HG03354 (cell line): Measurements from ENCODE around the gene LILRB1.
"Not testable (repeated sequence)": the region's sequence is repeated elsewhere in the genome, so short reads cannot be mapped to it uniquely, and the experiment has no call there.

Experiments used
- ATAC-seq: cut with Tn5 transposase; IDR thresholded peaks from one replicate; pipeline ENCODE4 v1.9.1; 2021; ENCODE audit warnings: mild to moderate bottlenecking; ENCODE audit not compliant: unreplicated experiment, poor library complexity, severe bottlenecking

LILRB1 gene

GRCh38 chr19:54630262-54630661 is at the start of gene LILRB1:
Gene LILRB1, plus strand, starts transcription at chr19:54630484. Its CDS starts 590 bp downstream, at chr19:54631074.
- not testable (repeated sequence) for ATAC-seq

DNA sequence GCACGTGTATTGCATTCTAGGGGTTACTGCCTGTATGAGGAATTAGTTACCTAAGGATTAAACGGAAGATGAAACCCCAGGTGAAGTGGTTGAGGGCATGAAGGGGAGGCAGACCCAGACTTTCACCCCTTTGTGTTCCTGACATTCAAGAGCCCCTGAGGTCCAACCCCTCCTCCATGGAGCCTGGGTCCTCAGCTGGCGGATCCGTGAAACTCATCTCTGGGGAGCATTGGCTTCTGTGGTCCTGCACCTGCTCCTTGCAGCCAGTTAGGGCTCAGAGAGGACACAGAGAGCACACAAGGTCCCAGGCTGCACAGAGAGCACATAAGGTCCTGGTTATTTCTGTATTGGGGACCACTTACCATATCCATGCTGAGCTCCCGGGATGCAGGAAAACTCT is 43.9 kb upstream of the LILRB1 start:
- ATAC-seq, result no peak

DNA sequence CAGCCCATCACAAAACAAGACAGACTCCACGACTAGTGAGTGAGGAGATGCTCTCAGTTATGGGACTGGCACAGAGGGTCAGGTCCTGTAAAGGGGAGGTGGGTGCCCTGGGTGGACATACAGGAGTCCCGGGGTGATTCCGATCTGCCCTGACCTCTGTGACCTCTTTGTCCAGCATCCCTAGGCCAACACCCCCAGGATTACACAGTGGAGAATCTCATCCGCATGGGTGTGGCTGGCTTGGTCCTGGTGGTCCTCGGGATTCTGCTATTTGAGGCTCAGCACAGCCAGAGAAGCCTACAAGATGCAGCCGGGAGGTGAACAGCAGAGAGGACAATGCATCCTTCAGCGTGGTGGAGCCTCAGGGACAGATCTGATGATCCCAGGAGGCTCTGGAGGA is 43.3 kb upstream of the LILRB1 start:
- no peak for ATAC-seq

DNA sequence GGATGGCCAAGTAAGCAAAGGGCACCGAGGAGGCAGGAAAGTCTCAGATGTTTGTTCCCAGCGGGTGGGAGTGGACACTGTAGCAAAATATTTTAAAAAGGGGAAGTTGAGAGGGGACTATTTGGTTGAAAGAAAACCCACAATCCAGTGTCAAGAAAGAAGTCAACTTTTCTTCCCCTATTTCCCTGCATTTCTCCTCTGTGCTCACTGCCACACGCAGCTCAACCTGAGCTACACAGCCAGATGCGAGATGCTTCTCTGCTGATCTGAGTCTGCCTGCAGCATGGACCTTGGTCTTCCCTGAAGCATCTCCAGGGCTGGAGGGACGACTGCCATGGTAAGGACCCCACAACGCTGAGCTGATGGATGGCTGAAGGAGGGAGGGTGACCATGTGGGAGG is 36.8 kb upstream of the LILRB1 start, which contains the start of gene LILRA1:
Gene LILRA1, plus strand, starts transcription at position 188 of the 400 bp plus-strand sequence. CDS start 613 bp downstream, outside the sequence.
- not testable (repeated sequence) for ATAC-seq

- not testable (repeated sequence) for ATAC-seq
Observed at GRCh38 chr19:54593931-54594626, 36.2 kb upstream of the LILRB1 start.

GRCh38 chr19:54594737-54595136 is 35.5 kb upstream of the LILRB1 start:
- no peak for ATAC-seq

DNA sequence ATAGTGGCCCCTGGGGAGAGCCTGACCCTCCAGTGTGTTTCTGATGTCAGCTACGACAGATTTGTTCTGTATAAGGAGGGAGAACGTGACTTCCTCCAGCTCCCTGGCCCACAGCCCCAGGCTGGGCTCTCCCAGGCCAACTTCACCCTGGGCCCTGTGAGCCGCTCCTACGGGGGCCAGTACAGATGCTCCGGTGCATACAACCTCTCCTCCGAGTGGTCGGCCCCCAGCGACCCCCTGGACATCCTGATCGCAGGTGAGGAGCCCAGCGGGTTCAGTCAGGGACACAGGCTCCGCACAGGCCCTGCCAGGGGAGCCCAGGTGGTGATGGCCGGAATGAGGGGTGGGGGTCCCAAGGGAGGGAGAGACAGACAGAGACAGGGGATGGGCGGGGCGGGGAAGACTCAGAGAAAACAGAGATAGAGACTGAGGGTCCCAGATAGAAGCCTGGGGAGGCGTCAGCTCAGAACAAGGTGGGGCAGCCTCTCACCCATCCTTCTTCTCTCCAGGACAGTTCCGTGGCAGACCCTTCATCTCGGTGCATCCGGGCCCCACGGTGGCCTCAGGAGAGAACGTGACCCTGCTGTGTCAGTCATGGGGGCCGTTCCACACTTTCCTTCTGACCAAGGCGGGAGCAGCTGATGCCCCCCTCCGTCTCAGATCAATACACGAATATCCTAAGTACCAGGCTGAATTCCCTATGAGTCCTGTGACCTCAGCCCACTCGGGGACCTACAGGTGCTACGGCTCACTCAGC is 34.4 kb upstream of the LILRB1 start:
- ATAC-seq, result not testable (repeated sequence)

GRCh38 chr19:54600212-54600611 is 30.1 kb upstream of the LILRB1 start:
- ATAC-seq, result no peak

DNA sequence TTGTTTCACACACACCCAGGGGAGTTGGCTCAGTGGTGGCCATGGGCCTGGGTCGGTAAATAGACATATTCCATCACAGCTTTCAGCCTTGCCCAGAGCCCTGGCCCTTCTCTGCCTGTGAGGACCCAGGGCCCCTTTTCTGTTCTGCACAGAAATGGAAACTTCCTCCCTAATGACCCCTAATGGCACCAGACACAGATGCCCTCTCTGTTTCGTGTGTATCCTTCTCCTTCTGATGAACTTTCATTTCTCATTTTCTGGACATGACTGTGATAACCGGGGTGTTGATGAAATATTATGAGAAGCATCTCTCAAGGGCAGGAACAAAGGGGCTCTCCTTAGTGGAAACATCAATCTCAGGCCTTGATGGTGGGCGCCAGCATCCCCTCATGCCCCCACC is 24.1 kb upstream of the LILRB1 start:
- ATAC-seq, result no peak

- no peak for ATAC-seq
Observed at GRCh38 chr19:54606891-54607784, 23.1 kb upstream of the LILRB1 start.

DNA sequence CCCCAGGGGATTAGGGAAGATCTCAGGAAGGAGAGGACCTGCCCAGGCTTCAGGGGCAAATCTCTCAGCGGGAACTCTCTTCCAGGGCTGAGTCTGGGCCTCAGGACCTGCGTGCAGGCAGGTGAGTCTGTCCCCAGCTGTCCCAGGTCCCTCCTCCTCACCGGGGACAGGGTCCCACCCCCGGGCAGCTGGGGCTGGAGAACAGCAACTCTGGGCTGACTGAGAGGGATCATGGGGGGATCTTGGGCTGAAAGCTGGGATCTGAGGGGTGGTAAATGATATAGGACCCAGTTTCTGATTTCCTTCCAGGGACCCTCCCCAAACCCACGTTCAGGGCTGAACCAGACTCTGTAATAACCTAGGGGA is 22.5 kb upstream of the LILRB1 start:
- ATAC-seq, result no peak

DNA sequence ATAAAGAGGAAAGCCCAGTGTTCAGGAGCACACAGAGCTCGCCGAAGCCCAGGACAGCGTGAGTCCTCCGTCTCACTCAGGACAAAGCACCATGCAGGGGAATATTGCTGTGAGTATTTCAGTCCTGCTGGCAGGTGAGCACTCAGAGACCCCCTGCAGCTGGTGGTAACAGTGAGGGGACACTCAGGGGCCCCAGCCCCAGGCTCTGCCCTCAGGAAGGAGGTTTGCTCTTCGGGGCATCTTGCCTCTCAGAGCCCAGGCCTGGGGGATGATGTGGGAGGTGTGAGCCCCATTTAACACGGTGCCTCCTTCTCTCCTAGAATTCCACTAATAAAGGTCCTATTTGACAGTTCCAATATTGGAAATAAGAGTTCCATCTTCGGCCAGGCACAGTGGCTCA is 22.1 kb upstream of the LILRB1 start:
- ATAC-seq, result no peak

GRCh38 chr19:54608792-54609191 is 21.5 kb upstream of the LILRB1 start:
- no peak for ATAC-seq

GRCh38 chr19:54609356-54609791 is 20.9 kb upstream of the LILRB1 start:
- ATAC-seq, result no peak

- no peak for ATAC-seq
Observed at GRCh38 chr19:54612428-54612827, 17.9 kb upstream of the LILRB1 start.

- ATAC-seq, result no peak
Observed at GRCh38 chr19:54614726-54615125, 15.6 kb upstream of the LILRB1 start.

DNA sequence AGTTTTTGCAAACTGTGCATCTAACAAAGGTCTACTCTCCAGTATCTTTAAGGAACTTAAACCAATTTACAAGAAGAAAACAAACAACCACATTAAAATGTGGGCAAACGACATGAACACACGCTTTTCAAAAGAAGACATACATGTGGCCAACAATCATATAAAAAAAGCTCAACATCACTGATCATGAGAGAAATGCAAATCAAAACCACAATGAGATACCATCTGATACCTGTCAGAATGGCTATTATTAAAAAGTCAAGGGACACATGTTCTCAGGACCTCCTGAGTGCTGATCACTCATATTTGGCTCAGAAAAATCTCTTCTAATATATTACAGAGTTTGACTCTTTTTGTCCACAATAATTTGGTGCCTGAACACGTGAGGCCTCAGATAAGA is 14.2 kb upstream of the LILRB1 start:
- peak; percentile 43 for ATAC-seq

GRCh38 chr19:54616821-54617560 is 13.3 kb upstream of the LILRB1 start:
- ATAC-seq, result peak; percentile 89

GRCh38 chr19:54620464-54620863 is 9.8 kb upstream of the LILRB1 start:
- ATAC-seq, result no peak
